MM.1S (cell line): ENCODE measurements around the gene FBXO22.
"Not testable (repeated sequence)": the region's sequence is repeated elsewhere in the genome, so short reads cannot be mapped to it uniquely, and the experiment has no call there.

ENCODE experiments used
- DNase-seq: peaks from one replicate; pipeline ENCODE4 v3.0.0-alpha.2; 2015
- H2AFZ ChIP-seq: fragments of 300-600 bp; sonication (generic); 2 replicates; pipeline ENCODE4 v1.6.0; 2016; ENCODE audit warnings: antibody characterized with exemption, low read length
- H3F3A ChIP-seq: fragments of 300-600 bp; sonication (generic); 2 replicates; pipeline ENCODE4 v1.6.1; 2016; ENCODE audit warnings: mild to moderate bottlenecking, antibody characterized with exemption, low read length, moderate library complexity, mixed read lengths; ENCODE audit not compliant: insufficient read depth
- H3K27ac ChIP-seq: fragments of 300-600 bp; sonication (generic); 2 replicates; pipeline ENCODE4 v1.5.1; 2016; ENCODE audit warnings: mild to moderate bottlenecking, low read length
- H3K27me3 ChIP-seq: fragments of 300-600 bp; sonication (generic); replicated peaks from 2 replicates; pipeline ENCODE4 v1.6.0; 2016; ENCODE audit warnings: low read length; ENCODE audit not compliant: insufficient read depth
- H3K36me3 ChIP-seq: fragments of 300-600 bp; sonication (generic); replicated peaks from 2 replicates; pipeline ENCODE4 v1.6.1; 2016; ENCODE audit warnings: mild to moderate bottlenecking, low read length, mixed read lengths; ENCODE audit not compliant: insufficient read depth
- H3K4me1 ChIP-seq: fragments of 300-600 bp; sonication (generic); 2 replicates; pipeline ENCODE4 v1.6.1; 2016; ENCODE audit warnings: low read length, mixed read lengths
- H3K4me2 ChIP-seq: fragments of 300-600 bp; sonication (generic); 2 replicates; pipeline ENCODE4 v1.6.0; 2016; ENCODE audit warnings: low read depth, low read length
- H3K4me3 ChIP-seq: fragments of 300-600 bp; sonication (generic); 2 replicates; pipeline ENCODE4 v1.5.1; 2016; ENCODE audit warnings: low read length, mixed read lengths
- H3K79me2 ChIP-seq: fragments of 300-600 bp; sonication (generic); 2 replicates; pipeline ENCODE4 v1.6.1; 2016; ENCODE audit warnings: mixed run types, low read length, mixed read lengths
- H3K9ac ChIP-seq: fragments of 300-600 bp; sonication (generic); 2 replicates; pipeline ENCODE4 v1.6.1; 2016; ENCODE audit warnings: low read length, mixed read lengths
- H3K9me2 ChIP-seq: fragments of 300-600 bp; sonication (generic); replicated peaks from 2 replicates; pipeline ENCODE4 v1.6.1; 2016; ENCODE audit warnings: mild to moderate bottlenecking, low read length, mixed read lengths; ENCODE audit not compliant: insufficient read depth
- H3K9me3 ChIP-seq: fragments of 300-600 bp; sonication (generic); replicated peaks from 2 replicates; pipeline ENCODE4 v1.6.1; 2016; ENCODE audit warnings: mild to moderate bottlenecking, low read length, mixed read lengths; ENCODE audit not compliant: insufficient read depth
- H4K20me1 ChIP-seq: fragments of 300-600 bp; sonication (generic); 2 replicates; pipeline ENCODE4 v1.6.1; 2016; ENCODE audit warnings: mild to moderate bottlenecking, low read length, moderate library complexity, mixed read lengths; ENCODE audit not compliant: insufficient read depth
- EZH2 ChIP-seq: fragments of 300-600 bp; sonication (generic); optimal IDR thresholded peaks from 2 replicates; pipeline ENCODE3; 2017; ENCODE audit warnings: low read depth, mild to moderate bottlenecking, antibody characterized with exemption, low read length, mixed read lengths
- EZH2phosphoT487 ChIP-seq: fragments of 300-600 bp; sonication (generic); IDR thresholded peaks from 2 replicates; pipeline ENCODE4 v1.6.1; 2018; ENCODE audit warnings: antibody characterized with exemption, low read length
- TF ChIP-seq, protein P1 (sequence below): fragments of 300-600 bp; sonication (generic); IDR thresholded peaks from 2 replicates; pipeline ENCODE4 v1.5.1; 2016; ENCODE audit warnings: antibody characterized with exemption, low read length, mixed read lengths

The FBXO22 gene

DNA sequence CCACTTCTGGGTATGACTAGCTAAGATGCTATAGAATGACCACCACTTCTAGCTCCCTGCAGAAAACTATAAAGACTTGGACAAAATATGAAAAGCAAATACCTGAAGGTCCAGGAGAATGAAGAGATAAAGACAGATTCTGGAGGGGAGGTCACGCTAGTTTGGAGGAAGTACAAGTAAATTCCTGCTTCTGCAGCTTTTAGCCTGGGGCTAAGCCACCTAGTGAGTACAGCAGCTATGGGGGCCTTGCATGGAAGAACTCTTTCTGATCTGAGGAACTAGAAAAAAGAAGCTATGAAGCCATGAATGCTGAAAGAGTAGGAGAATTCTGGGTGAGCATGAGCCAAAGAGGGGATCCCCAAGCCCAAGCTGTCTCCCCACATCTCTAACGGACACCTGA is 78.8 kb downstream of the FBXO22 start:
- H3K9me2 ChIP-seq, result no peaks in the 10 kb centered on the region
- H3K27me3 ChIP-seq, result no peaks in the 10 kb centered on the region
- H3K36me3 ChIP-seq, result no peaks in the 10 kb centered on the region
- no peak for DNase-seq
- H4K20me1 ChIP-seq, result no peaks in the 10 kb centered on the region
- no peaks in the 10 kb centered on the region for H3K9me3 ChIP-seq
- no peak overlapping the region for H3K27ac ChIP-seq
- H2AFZ ChIP-seq, result no peak overlapping the region
- H3K9ac ChIP-seq, result no peak overlapping the region
- no peaks in the 10 kb centered on the region for H3K79me2 ChIP-seq
- H3K4me3 ChIP-seq, result no peak overlapping the region
- H3F3A ChIP-seq, result no peaks in the 10 kb centered on the region
- no peaks in the 10 kb centered on the region for H3K4me1 ChIP-seq
- TF ChIP-seq EZH2phosphoT487 (no peak), EZH2 (no peak)
- TF ChIP-seq, protein P1, sequence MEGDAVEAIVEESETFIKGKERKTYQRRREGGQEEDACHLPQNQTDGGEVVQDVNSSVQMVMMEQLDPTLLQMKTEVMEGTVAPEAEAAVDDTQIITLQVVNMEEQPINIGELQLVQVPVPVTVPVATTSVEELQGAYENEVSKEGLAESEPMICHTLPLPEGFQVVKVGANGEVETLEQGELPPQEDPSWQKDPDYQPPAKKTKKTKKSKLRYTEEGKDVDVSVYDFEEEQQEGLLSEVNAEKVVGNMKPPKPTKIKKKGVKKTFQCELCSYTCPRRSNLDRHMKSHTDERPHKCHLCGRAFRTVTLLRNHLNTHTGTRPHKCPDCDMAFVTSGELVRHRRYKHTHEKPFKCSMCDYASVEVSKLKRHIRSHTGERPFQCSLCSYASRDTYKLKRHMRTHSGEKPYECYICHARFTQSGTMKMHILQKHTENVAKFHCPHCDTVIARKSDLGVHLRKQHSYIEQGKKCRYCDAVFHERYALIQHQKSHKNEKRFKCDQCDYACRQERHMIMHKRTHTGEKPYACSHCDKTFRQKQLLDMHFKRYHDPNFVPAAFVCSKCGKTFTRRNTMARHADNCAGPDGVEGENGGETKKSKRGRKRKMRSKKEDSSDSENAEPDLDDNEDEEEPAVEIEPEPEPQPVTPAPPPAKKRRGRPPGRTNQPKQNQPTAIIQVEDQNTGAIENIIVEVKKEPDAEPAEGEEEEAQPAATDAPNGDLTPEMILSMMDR, result no peak
- no peak overlapping the region for H3K4me2 ChIP-seq

- H2AFZ ChIP-seq, H3K4me1 ChIP-seq, H3K36me3 ChIP-seq, H3F3A ChIP-seq, H3K27ac ChIP-seq, H4K20me1 ChIP-seq, H3K9me2 ChIP-seq, H3K4me3 ChIP-seq, DNase-seq, H3K9me3 ChIP-seq, H3K4me2 ChIP-seq, H3K27me3 ChIP-seq, H3K79me2 ChIP-seq, H3K9ac ChIP-seq: not testable (repeated sequence)
These were observed 81.0 kb downstream of the FBXO22 start for GRCh38 chr15:75984706-75985105.

GRCh38 chr15:75985971-75986370 is 82.3 kb downstream of the FBXO22 start:
- TF ChIP-seq EZH2 (no peak), EZH2phosphoT487 (no peak)
- TF ChIP-seq, protein P1, result no peak
- no peak overlapping the region for H3K9ac ChIP-seq
- H3K4me3 ChIP-seq, result no peak overlapping the region
- no peaks in the 10 kb centered on the region for H3K79me2 ChIP-seq
- H3K27me3 ChIP-seq, result no peaks in the 10 kb centered on the region
- no peaks in the 10 kb centered on the region for H3K9me3 ChIP-seq
- no peaks in the 10 kb centered on the region for H3K9me2 ChIP-seq
- DNase-seq, result no peak
- H4K20me1 ChIP-seq, result no peaks in the 10 kb centered on the region
- H3F3A ChIP-seq, result no peaks in the 10 kb centered on the region
- no peaks in the 10 kb centered on the region for H3K36me3 ChIP-seq
- no peak overlapping the region for H3K27ac ChIP-seq
- H2AFZ ChIP-seq, result no peak overlapping the region
- no peaks in the 10 kb centered on the region for H3K4me1 ChIP-seq
- no peak overlapping the region for H3K4me2 ChIP-seq

GRCh38 chr15:75989045-75989444 is 85.4 kb downstream of the FBXO22 start:
- no peaks in the 10 kb centered on the region for H3K9me3 ChIP-seq
- no peaks in the 10 kb centered on the region for H4K20me1 ChIP-seq
- no peak overlapping the region for H2AFZ ChIP-seq
- H3F3A ChIP-seq, result no peaks in the 10 kb centered on the region
- H3K4me3 ChIP-seq, result no peak overlapping the region
- no peak overlapping the region for H3K4me2 ChIP-seq
- TF ChIP-seq EZH2phosphoT487 (no peak), EZH2 (no peak)
- TF ChIP-seq, protein P1, result no peak
- no peaks in the 10 kb centered on the region for H3K79me2 ChIP-seq
- H3K9me2 ChIP-seq, result no peaks in the 10 kb centered on the region
- no peak overlapping the region for H3K27ac ChIP-seq
- no peaks in the 10 kb centered on the region for H3K27me3 ChIP-seq
- no peaks in the 10 kb centered on the region for H3K36me3 ChIP-seq
- H3K9ac ChIP-seq, result no peak overlapping the region
- DNase-seq, result no peak
- H3K4me1 ChIP-seq, result no peaks in the 10 kb centered on the region
